Testis (tissue), 2 donors: ENCODE data around the gene RTL10.

Experiments used
- POLR2A ChIP-seq: fragments of 450-650 bp; IDR thresholded peaks from one replicate; pipeline ENCODE4 v1.6.1; 2017; ENCODE audit warnings: antibody characterized with exemption, mild to moderate bottlenecking, moderate library complexity
- TF ChIP-seq, protein P1 (sequence below), 3 experiments: fragments of 450-650 bp in 2 of 3; fragments of 200-600 bp in 1 of 3; sonication (generic) in 1 of 3; IDR thresholded peaks; one replicate each; pipeline ENCODE4 v1.5.1; 2016 to 2019; ENCODE audit warnings: antibody characterized with exemption in 3 of 3, mild to moderate bottlenecking in 2 of 3, moderate library complexity in 1 of 3

- TF ChIP-seq, protein P1, sequence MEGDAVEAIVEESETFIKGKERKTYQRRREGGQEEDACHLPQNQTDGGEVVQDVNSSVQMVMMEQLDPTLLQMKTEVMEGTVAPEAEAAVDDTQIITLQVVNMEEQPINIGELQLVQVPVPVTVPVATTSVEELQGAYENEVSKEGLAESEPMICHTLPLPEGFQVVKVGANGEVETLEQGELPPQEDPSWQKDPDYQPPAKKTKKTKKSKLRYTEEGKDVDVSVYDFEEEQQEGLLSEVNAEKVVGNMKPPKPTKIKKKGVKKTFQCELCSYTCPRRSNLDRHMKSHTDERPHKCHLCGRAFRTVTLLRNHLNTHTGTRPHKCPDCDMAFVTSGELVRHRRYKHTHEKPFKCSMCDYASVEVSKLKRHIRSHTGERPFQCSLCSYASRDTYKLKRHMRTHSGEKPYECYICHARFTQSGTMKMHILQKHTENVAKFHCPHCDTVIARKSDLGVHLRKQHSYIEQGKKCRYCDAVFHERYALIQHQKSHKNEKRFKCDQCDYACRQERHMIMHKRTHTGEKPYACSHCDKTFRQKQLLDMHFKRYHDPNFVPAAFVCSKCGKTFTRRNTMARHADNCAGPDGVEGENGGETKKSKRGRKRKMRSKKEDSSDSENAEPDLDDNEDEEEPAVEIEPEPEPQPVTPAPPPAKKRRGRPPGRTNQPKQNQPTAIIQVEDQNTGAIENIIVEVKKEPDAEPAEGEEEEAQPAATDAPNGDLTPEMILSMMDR (IDR thresholded peaks at IDR 0.05): no peak
- TF ChIP-seq POLR2A: no peak
Observed at GRCh38 chr22:19819911-19820879, 34.5 kb downstream of the RTL10 start.
